Kidney glomerular epithelial cell (primary cell): ENCODE data around the gene ORC2.
A peak's percentile ranks its signal among the peaks of the same experiment; 100 is the strongest.
"Not testable (repeated sequence)": the region's sequence is repeated elsewhere in the genome, so short reads cannot be mapped to it uniquely, and the experiment has no call there.

Source experiments
- DNase-seq: peaks from one replicate; lab custom pipeline; 2025; lab: John Stamatoyannopoulos, UW

Gene ORC2

GRCh38 chr2:200930947-200931626 is 32.4 kb downstream of the ORC2 start:
- no peak for DNase-seq

- DNase-seq = peak; percentile 3
Measured at GRCh38 chr2:200929334-200930249, 33.9 kb downstream of the ORC2 start.

GRCh38 chr2:200922439-200922838 is 41.0 kb downstream of the ORC2 start:
- DNase-seq = no peak

- peak; percentile 37 for DNase-seq
Measured at GRCh38 chr2:200913654-200914053, 49.8 kb downstream of the ORC2 start.

GRCh38 chr2:200909958-200910357 is 53.5 kb downstream of the ORC2 start:
- DNase-seq = no peak

DNA sequence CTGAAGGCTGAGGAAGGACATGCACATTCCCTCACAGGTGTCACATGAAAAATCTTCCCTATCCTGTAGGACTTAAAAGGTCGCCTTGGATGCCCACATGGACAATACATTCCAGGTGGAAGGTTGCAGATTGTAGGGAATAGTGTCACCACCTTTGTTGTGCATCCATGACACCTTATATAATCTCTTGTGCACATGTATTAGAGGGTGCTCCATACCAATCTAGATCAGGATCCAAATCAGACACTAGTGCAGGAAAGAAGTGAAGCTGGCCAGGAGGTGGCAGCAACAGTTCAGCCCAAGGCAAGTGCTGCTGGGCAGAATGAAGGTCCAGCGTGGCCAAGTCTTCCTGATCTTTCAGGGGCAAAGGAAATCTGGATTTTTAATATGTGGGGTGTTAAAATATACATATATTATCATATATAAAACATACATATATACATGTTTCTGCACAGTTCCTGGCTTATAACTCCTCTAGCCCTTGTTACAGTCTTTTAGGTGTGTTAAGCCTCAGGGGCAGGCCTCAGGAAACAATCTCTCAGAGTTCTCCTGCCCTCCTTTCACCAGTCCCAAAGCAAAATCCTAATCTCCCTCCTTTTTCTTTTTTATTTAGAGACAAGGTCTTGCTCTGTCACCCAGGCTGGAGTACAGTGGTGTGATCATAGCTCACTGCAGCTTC is 57.7 kb downstream of the ORC2 start:
- DNase-seq = peak; percentile 43

GRCh38 chr2:200901459-200902072 is 61.9 kb downstream of the ORC2 start:
- DNase-seq = peak; percentile 87

DNA sequence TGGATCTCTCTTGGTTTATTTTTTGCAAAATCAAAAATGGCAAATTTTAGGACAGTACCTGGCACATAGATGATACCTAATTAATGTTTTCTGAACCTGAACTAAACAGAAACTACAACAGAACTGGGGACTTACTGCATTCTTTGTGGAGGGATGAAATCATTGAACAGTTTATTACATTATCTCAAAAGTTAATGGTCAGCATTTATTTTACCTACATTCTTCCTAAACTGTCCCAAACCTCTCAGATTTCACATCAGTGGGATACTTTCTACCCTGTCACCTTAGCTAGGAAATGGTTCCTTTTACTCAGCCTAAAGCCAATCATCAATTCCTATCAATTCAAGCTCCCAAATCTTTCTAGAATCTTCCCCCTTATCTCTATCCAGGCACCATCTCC is 64.0 kb downstream of the ORC2 start:
- no peak for DNase-seq

- peak; percentile 86 for DNase-seq
Measured at GRCh38 chr2:200888704-200889625, 74.5 kb downstream of the ORC2 start, which contains the start of the genes NIF3L1 and PPIL3. Gene NIF3L1, plus strand, starts transcription at chr2:200889371. Its CDS starts 2,573 bp downstream, at chr2:200891944. Gene PPIL3, minus strand, starts transcription at chr2:200889077. Its CDS starts 1,462 bp downstream, at chr2:200887615.

- DNase-seq = not testable (repeated sequence)
Measured at GRCh38 chr2:200881715-200882249, 81.7 kb downstream of the ORC2 start.

GRCh38 chr2:200878289-200878880 is 85.1 kb downstream of the ORC2 start:
- no peak for DNase-seq

DNA sequence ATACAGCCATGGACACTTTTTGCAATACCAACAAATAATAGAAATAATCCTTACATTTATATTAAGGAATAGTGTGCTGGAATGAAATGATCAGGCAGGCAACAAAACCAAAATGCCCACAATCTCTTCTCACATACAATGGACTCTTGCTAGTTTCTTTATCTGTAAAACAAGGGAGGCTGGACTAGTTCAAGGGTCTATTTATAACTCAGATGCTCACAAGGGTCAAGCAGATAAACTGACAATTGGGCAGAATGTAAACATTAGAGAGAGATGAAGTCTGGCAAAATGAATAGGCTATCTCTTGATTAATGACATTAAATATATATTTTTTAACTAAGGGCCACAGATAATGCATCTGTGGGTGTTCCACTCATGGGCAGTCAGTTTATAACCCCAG is 86.0 kb downstream of the ORC2 start:
- DNase-seq = no peak

DNA sequence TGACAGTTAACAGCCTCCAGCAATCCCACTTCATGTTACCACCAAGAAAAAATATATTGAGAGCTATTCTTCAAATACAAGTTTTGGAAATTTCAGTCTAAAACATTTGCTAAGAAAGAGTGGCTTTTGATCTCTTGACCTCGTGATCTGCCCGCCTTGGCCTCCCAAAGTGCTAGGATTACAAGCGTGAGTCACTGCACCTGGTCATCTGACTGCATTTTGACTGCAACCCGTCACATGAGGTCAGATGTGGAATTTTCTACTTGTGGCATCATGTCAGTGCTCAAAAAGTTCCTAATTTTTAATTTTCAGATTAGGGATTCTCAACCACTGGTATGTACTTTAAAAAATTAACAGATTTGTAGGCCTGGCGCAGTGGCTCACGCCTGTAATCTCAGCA is 89.9 kb downstream of the ORC2 start:
- no peak for DNase-seq

DNA sequence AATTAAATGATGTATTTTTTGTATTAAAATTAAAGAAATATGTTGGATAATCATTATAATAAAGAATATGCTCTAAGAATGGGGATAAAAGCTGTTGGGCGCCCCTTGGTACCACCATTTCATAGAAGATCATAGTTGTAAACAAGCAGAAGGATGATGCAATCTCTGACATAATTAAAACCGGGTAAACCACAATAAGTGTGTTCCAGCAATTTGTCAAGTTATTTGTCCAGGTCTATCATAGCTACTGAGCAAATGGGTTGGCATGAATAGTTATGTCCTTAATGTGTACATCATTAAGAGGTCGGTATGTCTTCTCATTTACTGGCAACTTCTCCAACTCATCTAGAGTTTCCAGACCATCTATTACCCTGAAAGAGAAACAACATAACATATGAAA is 92.3 kb downstream of the ORC2 start:
- DNase-seq = no peak

DNA sequence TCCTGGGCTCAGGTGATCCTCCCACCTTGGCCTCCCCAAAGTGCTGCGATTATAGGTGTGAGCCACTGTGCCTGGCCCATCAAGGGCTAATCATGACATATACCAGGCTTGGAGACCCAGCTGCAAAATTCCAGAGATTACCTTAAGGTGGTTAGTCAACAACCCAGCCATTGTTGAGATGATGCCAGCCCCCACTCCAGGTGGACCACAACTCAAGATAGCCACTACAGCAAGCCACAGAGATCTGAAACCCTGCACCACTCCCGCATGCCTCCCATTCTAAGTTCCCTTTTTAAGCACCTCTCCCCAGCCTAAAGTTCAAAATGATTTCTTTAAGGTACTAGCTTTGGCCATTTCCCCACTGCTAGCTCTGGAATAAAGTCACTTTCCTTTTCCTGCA is 94.4 kb downstream of the ORC2 start:
- no peak for DNase-seq

DNA sequence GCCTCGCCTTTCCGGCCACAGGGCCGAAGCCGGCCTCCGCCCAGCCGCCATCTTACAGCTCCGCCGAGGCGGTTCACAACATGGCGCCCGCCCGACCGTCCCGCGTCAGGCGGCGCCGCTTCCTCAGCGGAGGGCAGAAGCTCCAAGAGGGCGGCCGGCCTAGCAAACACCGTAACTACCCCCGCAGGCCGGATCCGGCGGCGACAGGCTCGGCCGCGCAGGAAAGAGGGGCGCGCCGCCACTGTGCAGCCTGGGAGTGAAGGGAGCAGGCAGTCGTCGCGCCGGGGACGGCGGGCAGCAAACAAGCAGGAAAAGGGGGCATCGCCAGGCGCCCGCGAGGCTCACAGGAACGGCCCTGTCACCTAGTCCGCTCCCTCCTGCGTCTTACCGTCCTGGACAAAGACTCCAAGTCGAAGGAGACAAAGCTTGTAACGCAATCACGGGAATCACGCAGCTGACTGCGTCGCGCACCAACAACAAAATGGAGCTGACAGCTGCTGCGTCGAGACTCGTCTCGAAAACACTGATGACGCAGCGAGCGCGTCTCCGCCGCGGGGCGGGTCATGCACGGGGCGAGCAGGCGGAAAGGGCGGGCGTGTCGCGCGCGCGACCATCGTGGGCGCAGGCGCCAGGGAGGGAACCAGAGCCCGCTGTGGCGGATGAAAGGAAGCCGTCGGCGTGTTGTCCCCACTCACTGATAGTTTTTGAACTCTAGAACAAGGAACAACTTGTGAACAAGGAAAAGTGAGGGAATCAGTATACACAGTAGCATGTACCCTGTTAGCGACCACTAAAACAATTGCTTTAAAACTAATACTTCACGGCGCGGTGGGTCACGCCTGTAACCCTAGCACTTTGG is 99.1 kb downstream of the ORC2 start, which contains the start of gene CLK1:
TSS of gene CLK1 (minus strand) at position 483 of the 859 bp plus-strand sequence. CDS start 2,796 bp downstream, outside the sequence.
- DNase-seq = peak; percentile 62

DNA sequence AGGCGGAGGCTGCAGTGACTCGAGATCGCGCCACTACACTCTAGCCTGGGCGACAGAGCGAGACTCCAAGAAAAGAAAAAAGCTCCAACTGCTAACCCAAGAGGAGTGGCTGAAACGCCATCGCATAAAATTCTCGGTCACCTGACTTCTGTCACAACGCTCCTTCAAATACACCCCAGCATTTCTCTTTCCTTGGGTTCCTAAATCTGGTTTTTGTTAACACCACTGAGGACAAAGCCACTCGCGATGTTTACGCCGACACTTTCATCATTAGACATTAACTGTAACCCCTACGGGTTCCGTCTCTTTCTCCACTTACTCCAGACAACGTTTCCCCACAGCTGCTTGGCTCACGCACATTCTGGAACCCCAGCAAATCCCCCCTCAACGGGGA is 99.7 kb downstream of the ORC2 start:
- peak; percentile 48 for DNase-seq

GRCh38 chr2:200862532-200863000 is 100.9 kb downstream of the ORC2 start:
- peak; percentile 49 for DNase-seq

DNA sequence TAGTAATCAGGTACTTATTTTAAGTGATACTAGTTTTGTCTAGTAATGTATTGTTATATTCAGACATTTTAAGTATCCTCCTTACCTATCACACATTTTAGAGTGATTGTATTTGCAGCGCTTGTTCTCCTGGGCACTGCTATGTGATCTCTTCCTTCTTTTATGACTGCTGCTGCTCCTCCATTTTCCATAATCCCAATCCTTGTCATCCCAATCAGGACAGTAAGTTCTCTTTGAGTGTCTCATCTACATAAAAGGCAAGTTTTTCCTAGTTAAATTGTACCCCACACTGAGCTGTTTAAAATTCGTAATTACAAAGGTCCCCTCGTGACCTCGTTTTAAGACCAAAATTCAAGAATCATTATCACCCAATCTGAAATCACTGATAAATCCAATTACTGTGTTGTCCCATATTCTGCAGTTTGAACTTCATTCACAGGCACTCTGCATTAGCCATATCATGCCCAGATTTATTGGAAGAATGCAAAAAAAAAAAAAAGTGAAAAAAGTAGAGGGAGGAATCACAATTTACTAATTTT is 101.8 kb downstream of the ORC2 start:
- DNase-seq = no peak
